GM21423 (cell line): ENCODE results near the gene WWC1.
"Not testable (repeated sequence)": the region's sequence is repeated elsewhere in the genome, so short reads cannot be mapped to it uniquely, and the experiment has no call there.

ENCODE experiments used
- ATAC-seq: cut with Tn5 transposase; IDR thresholded peaks from one replicate; pipeline ENCODE4 v1.9.1; 2021; ENCODE audit warnings: mild to moderate bottlenecking, moderate library complexity; ENCODE audit not compliant: unreplicated experiment

The WWC1 gene

DNA sequence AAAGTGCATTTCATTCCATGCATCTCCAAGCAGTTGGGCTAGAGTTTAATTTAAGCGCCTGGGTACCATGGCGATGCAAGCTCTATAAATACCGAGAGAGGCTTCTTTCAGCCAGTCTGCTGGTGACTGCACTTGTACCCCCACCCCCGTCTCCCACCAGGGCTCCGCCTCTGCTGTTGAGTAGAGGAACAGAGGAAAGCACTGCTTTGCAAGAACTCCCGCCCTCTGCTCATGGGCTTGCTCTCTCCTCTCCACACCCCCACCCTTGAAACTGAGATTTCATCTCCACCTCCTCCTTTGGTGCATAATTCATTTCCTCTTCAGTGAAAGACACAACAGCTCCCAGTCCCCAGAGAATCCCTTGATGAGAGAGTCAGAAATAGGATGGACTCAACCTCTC is 5.1 kb upstream of the WWC1 start:
- ATAC-seq, result no peak

DNA sequence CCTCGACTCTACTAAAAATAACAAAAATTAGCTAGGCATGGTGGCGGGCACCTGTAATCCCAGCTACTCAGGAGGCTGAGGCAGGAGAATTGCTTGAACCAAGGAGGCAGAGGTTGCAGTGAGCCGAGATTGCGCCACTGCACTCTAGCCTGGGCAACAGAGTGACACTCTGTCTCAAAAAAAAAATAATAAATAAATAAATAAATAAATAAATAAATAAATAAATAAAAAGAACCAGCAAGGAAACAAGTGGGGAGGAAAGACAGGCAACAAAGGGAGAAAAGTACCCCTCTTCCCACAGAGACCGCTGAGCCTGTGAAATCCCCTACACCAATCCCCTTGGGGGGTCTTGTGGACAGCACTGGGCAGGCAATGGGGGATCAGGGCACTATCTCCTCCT is 4.6 kb upstream of the WWC1 start:
- ATAC-seq, result not testable (repeated sequence)

DNA sequence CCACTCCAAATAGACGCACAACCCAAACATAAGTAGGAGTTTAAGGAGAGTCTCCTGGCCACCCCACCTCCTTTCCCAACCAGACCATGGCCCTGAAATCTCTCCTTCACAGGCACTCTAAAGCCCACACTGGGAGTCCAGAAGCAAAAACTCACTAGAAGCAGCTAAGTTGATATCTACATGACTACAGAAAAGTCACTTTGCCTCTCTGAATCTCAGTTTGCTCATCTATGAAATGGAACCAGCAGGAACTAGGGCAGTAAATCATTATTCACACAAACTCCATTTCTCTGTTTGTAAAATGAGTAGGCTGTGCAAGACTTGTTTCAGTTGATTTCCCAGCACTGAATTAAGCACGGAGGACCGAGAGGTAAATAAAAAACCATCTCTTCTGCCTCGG is 4.1 kb upstream of the WWC1 start:
- ATAC-seq, result no peak

DNA sequence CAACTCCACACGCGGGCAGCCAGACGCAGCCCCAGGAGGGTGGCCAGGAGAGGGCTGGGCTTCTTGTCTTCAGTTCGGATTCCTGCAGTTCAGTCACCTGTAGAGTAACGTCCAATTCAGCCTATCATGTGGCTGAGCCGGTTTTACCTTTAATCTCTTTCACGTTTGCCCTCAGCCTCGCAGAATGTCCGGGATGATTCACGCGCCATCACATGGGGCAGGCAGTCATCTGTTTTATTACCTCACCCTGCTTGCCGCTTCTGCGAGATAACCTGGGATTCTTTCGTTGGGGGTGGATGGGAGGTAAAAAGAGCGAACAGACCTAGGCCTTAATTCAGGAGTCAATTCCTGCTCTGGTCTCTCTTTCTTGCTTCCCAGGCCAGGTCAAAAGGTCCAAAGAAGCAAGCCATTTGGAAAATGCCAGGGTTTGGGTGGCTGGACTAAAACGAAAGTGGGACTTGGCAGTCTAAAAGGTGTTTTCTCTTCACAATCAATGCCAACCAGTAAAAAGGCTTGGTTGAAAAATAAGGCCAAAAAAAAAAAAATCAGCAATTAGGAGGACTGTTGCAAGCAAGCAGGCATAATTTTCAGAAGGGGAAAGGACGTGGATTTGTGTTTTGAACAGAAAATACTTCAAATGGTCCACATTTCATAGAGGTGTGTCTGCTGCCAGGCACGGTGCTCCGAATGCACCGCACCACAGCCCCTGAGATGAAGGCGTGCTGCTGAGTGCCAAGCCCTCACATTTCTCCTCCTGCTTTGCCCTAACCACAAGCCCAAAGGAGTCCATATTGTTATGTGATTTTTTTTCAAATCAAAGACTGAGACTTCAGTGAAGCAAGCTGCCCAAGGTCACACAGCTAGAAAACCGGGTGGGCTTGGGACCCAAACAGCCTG is 2.8 kb upstream of the WWC1 start:
- no peak for ATAC-seq

- ATAC-seq, result no peak
Measured at GRCh38 chr5:168290902-168291341, 523 bp upstream of the WWC1 start.

GRCh38 chr5:168291964-168292785 is 730 bp downstream of the WWC1 start:
- ATAC-seq, result peak; percentile 29

GRCh38 chr5:168292786-168293696 is 1.6 kb downstream of the WWC1 start:
- no peak for ATAC-seq

GRCh38 chr5:168295574-168296201 is 4.2 kb downstream of the WWC1 start:
- no peak for ATAC-seq

DNA sequence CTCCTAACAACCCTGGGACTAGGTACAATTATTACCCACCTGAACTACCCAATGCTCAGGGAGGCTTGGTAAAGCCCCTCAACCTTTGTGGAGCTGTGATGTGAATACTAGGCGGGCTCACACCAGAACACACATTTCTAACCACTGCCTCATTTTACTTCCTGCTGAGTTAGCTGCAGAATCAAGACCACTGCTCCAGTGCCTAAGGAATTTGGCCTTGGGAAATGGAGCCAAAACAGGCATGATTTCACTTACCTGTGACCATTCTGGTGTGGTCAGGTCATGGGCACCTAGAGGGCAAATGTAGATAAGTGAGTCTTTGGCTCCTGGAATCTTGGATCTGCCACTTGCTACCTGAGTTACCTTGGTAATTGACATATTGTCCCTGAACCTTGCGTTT is 5.2 kb downstream of the WWC1 start:
- ATAC-seq, result no peak

GRCh38 chr5:168298949-168299348 is 7.5 kb downstream of the WWC1 start:
- no peak for ATAC-seq

DNA sequence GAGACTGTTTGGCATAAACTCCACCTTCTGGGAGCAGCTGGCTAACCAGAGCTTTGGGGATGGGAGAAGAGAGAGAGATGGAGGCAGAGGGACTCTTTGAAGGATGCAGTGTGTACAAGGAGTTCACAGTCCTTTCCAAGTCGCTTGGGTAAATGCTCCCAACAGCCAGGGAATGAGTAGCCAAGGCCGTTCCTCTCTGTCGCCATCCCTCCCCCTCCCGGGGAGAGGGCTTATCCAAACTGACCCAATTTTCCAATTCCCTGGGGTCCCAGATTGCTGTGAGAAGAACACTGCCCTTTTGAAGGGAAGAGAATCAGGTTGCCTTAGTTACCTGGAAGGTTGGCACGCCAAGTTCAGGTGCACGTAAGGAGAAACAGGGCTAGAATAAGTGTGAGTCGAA is 7.9 kb downstream of the WWC1 start:
- no peak for ATAC-seq

GRCh38 chr5:168300326-168301182 is 9.1 kb downstream of the WWC1 start:
- no peak for ATAC-seq

DNA sequence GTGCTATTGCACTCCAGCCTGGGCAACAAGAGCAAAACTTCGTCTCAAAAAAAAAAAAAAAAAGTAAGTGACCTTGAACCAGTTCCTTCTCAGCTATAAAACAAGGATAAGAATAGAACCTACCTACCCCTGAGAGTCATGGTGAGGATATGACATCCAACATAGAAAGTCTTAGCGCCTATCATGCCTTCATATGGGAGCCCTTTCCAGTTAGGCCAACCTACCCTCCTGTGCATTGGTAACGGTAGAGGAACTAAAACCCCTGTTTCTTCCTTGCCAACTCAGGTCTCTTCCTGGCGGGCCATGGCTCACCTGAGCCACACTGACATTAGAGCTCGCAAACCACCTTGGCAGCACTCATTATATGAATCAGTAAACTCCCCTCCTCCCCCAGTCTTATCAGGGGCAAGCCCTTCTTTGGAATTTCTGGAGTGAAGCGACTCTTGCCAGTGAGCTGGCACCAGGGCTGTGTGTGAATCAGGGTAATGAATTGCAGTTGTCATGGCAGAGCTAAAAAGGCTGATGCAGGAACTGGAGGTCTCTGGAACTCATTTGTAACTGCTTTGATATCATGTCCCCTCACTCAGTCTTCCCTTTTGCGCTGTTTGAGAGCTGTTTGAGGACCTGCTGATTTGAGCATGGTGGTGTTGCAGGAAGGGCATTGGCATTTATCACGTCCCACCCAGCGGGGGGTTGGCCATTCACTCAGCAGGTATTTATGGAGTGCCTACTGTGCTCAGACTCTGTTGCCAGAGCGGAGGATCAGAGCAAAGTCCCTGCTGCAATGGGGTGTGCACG is 10.3 kb downstream of the WWC1 start:
- no peak for ATAC-seq

DNA sequence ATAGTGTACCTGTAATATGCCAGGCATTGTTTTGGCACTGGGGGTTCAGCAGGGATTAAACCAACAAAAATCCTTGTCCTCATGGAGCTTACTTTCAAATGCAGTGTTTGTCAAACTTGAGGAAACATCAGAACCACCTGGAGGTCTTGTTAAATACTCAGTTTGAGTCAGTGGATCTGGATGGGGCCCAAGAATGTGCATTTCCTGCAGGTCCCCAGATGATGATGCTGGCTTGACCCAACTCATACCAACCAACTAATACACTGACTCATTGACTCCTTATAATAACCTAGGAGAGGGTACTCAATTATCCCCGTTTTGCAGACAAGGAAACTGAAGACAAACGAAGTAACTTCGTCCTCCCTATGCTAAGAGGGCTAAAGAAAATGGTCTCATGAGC is 11.3 kb downstream of the WWC1 start:
- no peak for ATAC-seq

GRCh38 chr5:168303393-168304025 is 12.1 kb downstream of the WWC1 start:
- ATAC-seq, result no peak

DNA sequence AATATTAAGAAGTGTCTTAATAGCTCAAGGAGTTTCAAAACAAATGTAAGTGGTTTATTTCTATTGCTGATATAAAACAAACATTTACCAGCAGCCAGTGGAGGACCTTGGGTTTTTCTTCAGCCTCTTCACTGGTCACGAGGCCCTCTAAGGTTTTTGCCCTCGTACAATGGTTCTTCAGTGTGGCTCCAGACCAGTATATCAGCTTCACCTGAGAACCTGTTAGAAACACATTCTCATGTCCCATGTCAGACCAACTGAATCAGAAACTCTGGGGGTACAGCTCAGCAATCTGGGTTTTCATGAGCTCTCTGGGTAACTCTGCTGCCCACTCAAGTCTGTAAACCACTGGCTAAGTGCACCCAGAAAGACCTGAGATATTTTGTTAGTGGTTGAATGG is 12.9 kb downstream of the WWC1 start:
- no peak for ATAC-seq

GRCh38 chr5:168305281-168305680 is 13.8 kb downstream of the WWC1 start:
- no peak for ATAC-seq

GRCh38 chr5:168307022-168307421 is 15.6 kb downstream of the WWC1 start:
- no peak for ATAC-seq
